Measurements from ENCODE around the gene ADSS2.

Gene ADSS2

DNA sequence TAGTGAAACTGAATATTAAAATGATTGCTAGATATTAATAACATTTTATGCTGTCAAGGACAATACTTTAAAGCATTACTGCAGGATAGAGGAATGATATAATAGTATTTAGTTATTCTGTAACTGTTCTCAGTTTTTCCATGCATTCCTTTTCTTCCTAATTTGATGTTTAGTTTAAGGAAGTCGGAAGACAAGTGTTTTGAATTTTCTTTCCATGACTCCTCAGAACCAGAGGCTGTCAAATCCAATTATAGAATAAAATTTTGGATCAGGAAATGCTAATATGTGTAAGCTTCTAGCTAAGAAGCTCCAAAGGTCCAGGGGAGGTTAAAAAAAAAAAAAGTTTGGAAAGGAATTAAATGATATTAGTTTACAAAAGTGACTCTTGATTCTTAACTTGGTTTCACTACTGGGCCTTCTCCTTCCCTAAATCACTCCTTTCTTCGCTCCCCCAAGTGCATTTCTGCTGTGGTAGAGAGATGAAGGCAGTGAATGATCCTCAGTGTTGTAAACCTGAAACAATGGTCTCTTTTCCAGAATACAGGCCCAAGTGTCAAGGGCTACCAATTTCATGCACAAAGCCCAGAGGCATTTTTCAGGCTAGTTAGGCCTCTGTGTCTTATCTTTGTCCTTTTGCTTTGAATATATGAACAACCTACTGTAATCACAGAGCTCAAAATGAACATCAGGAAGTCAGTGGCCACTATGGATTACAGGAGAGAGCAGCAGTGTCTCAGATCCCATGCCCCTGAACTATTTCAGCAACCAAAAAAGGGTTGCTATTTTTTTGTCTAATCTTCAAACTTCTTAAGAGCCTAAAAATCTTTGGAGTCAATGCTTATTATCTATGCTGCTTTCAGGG lies 6.2 kb downstream of the ADSS2 start:
- DNase-seq (ENCODE audit: low spot score) = peak; percentile 71

DNA sequence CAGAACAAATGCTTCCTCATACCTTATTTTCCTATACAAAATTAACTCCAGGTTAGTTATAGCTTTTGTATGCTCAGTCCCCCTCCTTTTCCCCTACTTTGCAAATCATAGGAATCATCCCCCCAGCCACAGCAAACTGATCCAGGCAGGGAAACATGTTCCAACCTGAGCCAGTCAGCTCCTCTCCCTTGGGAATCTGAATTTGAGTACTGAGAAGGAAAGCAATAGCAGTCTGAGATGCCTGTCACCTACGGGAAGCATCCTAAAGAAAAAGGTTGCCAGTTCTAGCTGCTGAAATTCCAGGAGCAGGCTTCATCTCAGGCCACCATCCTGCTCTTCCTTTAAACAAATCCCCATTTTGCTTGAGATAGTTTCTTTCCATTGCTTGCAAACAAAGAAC lies 6.9 kb downstream of the ADSS2 start:
- DNase-seq (ENCODE audit: low spot score) = no peak

DNA sequence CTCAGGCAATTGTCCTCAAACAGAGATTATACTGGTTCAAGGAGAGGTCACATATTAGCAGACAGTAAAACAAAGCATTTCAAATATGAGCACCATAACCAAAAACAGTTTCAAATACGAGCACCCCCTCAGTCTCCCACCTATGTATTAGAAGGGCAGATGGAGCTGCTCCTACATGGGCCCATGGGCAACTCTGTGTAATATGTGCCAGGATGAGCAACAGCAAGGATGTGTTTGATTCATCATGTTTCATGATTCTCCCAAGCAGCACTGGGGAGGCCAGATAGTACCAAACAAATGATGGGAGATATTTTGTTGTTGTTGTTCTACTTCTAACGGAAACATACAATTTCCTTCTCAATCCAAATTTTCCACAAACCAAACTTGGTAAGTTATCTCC lies 8.9 kb downstream of the ADSS2 start:
- peak; percentile 27 for DNase-seq (ENCODE audit: low spot score)

DNA sequence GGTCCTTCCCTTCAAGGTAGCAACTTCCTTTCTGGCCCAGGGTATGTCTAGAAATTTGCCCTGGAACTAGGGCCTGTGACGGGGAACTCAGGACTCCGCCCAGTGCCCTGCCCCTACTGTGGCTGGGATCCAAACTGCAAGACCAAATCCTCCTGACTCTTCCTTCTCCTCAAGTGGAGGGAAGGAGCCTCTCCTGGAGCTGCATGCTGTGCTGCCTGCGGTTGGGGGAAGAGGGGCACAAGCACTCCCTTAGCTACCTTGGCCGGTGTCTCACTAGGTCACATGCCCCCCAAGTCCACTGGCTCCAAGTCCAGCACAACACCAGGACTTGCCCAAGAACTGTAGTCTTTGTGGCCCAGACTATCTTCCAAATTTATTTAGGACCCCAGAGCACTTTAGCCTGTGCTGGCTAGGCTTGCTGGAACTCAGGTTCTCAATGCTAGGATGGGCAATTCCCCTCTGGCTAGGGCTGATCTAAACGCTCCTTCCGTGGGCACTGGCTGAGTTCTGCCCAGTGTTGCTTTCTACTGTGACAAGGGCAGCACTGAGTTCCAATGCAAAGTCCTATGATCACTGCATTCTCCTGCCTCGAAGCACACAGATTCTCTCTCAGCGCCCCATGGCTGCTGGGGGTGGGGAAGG lies 12.2 kb downstream of the ADSS2 start:
- no peak for DNase-seq (ENCODE audit: low spot score)

DNA sequence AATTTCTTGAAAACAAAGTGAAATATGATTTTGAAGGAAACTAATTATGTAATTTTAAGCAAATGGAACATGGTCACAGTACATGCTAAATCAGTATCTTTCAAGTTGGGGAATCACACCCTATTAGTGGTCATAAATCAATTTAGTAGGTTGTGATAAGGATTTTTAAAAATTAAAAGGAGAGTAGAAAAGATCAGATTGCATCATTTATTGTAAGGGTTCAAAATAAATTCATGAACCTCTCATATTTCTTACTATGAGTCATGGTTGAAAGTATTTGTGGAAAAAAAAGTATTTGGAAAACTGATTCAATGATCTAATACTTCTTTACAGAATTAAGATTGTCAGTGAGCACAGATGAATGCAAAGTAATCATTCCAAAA lies 14.6 kb downstream of the ADSS2 start:
- DNase-seq (ENCODE audit: low spot score) = no peak

DNA sequence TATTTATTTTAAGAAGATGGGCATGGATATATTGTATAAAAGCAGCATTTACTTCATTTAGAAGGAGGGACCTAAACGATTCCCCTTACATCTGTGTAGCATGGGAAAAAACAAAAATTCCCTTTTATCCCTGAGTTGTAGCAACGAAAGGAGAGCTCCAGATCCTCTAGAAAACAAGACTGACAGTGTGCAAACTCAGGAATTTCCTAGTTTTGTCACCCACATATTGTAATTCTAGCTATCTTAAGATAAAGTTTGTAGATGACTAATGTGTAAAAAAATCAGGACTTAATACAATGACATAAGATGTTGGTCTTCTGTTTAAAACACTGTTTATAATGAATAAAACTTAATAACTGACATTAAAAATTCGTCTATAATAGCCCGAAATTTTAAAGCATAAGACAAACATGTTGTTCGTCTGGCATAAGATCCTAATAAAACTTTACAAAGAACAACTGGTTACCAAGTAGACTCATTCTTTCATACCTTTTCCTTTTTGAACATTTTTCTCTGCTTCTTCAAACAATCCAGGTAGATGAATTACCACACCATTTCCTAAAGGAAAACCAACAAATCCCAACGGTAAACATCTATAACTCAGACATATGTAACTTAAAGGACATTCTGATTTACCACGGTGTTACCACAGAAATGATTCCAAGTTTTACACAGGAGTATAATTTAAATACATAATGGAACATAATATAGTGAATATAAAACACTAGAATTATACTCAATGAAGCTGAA lies 15.2 kb downstream of the ADSS2 start:
- no peak for DNase-seq (ENCODE audit: low spot score)

DNA sequence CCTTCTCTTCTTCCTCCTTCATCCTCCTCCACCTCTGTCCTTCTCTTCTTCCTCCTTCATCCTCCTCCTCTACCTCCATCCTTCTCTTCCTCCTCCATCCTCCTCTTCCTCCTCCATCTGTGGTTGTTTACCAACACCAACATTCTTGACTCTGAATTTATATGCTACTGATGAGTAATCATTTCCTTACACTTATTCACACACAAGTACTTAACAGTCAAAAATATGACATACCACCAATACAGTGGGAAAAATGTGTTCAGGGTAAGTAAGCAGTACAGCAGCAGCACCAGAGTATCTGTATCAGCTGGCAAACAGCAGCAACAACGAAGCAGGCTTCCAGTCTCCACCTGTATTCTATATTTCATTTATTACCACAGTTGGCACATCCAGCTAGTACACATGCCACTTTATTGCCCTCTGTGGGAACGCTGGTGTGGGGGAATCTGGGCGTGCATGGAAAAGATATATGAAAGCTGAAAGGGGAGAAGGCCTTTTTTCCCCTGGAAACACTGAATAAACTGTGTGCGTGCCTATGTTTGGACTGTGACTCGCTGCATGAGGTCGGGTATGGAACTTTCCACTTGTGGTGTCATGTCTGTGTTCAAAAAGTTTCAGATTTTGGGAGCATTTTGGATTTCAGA lies 16.0 kb downstream of the ADSS2 start:
- DNase-seq (ENCODE audit: low spot score) = peak; percentile 19

DNA sequence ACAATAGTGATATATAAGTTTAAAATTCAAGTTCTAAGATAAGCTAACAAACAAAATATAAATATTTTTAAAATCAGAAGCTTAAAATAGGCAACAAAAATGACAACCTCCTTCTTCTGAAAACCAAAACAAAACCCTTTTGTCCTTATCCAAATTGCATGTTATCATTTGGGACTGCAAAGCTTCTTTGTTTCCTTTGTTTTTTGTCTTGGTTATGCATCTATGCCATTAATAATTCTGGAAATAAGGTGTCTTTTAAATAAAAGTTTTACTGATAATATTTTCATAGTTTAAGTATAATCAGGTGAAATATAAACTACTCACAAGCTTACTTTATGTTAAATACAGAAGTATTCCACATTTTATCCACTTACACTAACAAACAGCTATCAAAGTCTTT lies 20.5 kb downstream of the ADSS2 start:
- DNase-seq (ENCODE audit: low spot score) = peak; percentile 24

DNA sequence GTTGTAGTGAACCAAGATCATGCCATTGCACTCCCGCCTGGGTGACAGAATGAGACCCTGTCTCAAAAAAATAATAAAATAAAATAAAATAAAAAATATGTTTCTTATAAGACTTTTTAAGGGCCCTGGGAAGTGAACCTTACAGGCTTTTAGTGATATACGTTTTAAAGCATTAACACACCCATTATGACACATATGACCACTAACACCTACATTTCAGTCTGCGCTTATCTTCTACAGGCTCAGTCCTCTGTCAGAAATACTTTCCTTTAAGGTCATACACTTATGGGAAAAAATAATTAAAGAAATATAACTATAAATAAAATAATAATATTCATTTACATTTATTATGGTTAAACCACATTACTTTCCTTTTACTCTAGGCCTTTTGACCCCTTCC lies 21.9 kb downstream of the ADSS2 start:
- no peak for DNase-seq (ENCODE audit: low spot score)

DNA sequence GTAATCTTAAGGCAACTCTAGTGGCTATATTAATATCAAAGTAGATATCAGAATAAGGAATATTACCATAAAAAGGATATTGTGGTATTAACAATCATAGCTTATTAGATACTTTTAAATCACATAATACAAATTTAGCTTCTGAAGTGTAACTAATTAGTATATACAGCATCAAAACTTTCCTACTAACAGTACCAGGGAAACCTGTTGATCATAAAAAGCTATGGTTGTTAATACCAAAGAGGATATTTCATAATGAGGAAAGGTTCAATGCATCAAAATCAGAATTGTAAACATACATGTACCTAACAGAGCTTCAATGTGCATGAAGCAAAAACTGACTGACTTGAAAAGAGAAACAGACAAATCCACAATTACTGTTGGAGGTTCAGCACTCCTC lies 24.1 kb downstream of the ADSS2 start:
- DNase-seq (ENCODE audit: low spot score) = no peak

DNA sequence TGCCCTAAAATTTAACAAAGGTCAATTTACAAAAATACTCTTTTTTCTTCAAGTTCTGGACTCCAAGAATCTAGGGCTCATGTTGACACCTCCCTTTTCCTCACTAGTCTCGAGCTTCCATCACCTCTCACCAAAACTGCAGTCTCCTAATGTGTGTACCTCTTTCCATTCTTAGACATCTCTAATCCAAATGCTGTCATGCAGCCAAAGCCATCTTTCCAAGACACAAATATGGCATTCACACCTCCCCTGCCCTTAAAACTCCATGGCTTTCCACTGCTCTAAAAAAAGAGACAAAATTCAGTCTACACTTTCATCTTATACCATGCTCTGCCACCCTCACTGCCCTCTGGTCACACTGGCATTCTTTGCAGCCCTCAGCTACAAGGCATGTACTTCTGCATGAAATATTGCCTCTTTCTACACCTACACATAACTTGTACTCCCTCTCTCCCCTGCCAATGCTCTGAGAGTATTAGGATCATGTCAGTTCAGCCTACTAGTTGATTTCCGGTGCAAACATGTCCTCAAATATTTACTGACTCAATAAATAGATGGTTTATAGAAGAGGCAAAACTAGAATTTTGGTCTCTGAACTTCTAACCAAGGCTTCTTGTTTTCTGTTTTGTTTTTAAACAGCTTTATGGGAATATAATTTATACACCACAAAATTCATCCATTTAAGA lies 26.9 kb downstream of the ADSS2 start:
- DNase-seq (ENCODE audit: low spot score) = no peak

DNA sequence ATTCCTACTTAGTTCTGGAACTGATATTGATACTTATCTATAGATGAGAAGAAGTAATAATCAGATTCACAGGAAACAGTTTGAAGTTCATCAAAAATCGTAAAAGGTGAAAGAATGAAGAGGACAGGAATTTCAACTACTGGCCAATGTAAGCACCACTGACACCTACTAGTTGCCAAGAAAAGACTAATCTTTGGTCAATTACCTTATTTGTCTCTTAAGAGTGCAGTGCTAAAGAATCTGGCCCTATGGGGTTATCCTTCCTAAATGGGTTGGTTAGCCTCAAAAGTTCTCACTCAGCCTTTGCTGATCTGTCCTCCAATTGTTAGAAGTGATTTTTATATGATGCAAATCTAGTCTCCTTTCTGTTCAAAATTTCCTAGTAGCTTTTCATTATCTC lies 29.5 kb downstream of the ADSS2 start:
- DNase-seq (ENCODE audit: low spot score) = no peak

DNA sequence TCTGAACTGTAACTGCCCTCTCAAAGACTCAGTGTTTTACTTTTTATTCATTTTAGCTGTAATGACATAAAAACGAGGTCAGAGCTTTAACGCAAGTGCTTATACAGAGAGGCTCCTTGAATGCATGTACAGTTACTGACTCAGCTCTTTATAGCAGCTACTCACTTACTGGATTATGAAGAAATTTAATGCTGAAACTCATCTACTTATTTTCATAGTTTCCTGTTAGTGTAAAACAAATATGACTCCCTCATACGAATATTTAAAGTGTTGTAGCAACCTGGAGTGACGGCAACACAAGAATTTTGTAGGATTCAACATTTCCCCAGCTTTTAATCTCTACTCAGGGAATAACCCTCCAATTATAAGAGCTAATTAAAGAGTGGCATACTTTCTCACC lies 32.7 kb downstream of the ADSS2 start:
- no peak for DNase-seq (ENCODE audit: low spot score)

DNA sequence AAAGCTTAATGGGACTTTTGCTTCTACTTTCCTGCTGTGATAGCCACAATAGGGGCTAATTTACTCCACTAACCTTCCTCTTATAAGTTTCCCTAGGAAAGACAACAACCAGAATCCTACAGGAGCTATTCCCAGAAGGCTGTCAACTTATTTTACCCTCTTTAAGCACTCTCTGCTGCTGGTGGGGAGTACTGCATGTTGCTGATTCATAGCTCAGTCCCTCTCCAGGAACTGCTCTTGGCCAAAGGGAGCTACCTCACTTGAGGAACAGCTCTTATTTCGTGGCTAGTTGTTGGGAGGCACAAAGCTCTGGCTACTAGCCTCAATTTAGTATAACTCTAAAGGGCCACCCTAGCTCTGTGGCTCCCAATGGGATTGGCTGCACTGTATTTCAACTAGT lies 37.2 kb downstream of the ADSS2 start:
- no peak for DNase-seq (ENCODE audit: low spot score)

DNA sequence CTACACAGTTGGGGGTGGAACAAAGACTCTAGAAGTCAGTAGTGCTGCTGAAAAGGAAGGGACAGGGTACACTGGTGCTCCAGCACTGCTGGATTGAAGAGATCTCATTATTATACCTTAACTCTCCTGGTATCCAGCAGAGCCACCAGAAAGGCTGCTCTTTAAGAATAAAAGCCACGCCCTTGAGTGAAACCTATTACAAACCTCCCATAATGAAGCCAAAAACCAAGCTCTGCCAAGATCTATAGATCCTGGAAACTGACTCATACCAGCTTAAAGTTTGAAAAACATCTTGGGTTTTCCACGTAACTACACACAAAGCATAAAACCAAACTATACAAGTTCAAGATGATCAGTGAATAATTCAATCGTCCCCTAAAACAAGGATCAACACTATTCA lies 38.0 kb downstream of the ADSS2 start:
- DNase-seq (ENCODE audit: low spot score) = no peak

DNA sequence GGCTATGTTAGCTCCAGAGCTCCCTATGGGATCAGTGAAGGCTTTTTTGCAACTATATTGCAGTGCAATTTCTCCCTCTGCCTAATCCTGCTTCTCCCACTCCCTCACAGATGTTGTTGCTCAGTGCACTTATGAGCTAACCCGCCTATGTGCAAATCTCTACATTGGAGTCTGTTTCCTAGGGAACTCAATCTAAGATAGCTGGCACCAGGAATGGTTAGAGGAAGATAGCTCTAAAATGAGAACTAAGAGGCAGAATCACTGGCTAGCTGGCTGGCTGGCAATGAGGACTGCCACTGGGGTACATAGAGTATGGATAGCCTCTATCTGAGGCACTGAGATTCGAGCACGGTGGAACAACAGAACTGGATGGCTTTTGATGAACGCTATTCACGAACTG lies 39.5 kb downstream of the ADSS2 start:
- DNase-seq (ENCODE audit: low spot score) = peak; percentile 62

DNA sequence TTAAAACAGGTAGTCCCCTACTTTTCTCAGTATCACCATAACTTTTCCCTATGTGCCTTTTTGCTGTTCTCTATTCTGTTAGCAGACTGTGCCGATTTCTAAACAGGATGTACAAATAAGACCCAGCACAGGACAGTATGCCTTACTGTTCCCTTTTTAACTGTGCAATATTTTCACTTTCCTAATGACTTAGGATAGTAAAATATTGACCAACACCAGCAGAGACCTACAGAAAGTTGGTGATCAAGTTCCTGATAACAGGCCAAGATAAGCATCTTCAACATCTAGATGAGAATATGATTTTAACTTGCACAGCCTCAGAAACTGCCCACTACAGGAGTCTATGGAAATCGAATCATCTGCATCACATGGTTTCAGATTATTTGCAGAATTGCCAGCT lies 42.0 kb downstream of the ADSS2 start:
- no peak for DNase-seq (ENCODE audit: low spot score)

DNA sequence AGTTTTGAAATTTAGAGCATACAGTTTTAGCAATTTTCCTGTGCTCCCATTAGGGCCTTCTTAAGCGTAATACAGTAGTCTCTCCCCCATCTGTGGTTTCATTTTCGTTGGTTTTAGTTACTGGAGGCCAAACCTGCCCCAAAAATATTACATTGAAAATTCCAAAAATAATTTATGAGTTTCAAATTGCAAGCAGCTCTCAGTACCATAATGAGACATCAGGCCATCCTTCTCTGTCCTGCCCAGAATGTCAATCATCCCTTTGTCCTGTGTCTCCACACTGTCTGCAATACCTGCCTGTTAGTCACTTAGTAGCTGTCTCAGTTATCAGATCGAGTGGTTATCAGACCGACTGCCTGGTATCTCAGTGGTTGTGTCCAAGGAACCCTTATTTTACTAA lies 45.4 kb downstream of the ADSS2 start:
- DNase-seq (ENCODE audit: low spot score) = no peak

DNA sequence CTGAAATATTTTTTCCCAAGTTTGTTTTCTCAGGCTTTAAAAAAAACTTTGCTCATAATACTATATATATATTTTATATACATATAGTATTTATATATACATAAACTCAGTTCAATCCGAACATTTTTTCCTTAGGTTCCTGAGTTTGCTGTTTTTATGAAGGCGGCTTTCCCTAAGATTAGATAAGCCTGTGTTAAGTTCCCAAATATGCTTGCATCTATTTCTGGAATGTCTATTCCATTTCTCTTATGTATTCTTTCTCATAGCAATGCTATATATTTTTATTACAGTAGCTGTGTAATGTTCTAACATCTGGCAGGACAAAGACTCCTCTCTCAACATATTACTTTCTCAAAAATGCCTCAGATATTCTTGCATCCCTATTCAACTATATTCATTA lies 45.9 kb downstream of the ADSS2 start:
- DNase-seq (ENCODE audit: low spot score) = no peak

DNA sequence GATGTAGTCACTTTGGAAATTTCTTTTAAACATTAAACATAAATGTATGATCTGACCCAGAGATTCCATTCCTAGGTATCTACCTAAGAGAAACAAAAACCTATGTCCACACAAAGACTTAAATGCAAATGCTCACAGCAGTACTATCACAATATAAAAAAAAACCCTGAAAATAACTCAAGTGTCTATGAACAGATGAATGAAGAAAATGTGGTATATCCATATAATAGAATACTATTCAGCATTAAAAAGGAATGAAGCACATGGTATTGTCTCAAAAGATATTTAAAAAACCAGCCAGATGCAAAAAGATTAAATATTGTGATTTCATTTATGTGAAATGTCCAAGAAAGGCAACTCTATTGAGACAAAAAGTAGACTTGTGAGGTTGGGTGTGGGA lies 48.3 kb downstream of the ADSS2 start:
- DNase-seq (ENCODE audit: low spot score) = no peak

DNA sequence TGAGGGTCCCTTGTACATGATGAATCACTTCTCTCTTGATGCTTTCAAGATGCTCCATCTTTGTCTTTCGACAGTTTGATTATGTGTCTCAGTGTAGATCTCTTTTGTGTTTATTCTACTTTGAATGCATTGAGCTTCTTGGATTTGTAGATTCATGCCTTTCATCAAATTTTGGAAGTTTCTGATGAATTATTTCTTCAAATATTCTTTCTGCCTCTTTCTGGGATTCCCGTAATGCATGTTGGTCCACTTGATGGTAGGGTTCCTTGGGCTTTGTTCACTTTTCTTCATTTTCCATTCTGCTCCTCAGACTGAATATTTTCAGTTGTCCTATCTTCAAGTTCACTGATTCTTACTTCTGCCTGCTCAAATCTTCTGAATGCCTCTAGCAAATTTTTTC lies 50.7 kb downstream of the ADSS2 start:
- no peak for DNase-seq (ENCODE audit: low spot score)

DNA sequence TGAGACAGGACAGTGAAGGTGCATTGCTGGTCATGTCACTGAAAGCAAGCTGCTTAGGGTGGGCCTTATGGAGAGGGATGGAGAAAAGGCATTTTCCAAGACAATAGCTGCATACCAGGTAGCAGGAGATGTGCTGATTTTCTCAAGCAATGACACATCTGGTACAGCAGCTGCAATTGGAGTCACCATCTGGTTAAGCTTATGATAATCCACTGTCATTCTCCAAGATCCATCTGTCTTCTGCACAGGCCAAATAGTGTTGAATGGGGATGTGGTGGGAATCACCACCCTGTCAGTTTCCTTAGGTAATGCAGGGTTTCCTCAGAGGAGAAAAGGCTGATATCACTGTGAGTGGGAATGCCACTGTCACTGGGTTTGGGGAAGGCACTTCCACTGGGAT lies 54.6 kb downstream of the ADSS2 start:
- no peak for DNase-seq (ENCODE audit: low spot score)

Data from Ammon's horn (tissue), 1 donor.